Eye (tissue), 1 donor: ENCODE data around the gene C1QTNF3.
A peak's percentile ranks its signal among the peaks of the same experiment; 100 is the strongest.
"Not testable (repeated sequence)": the region's sequence is repeated elsewhere in the genome, so short reads cannot be mapped to it uniquely, and the experiment has no call there.

Experiments used
- DNase-seq: peaks from one replicate; pipeline ENCODE4 v3.0.0-alpha.2; 2015

The C1QTNF3 gene

GRCh38 chr5:34043099-34043876, at the start of gene C1QTNF3:
Gene C1QTNF3 (minus strand): TSS chr5:34043213. CDS start chr5:34043125, 88 bp downstream.
- peak; percentile 32 for DNase-seq

- not testable (repeated sequence) for DNase-seq
Observed at GRCh38 chr5:34091039-34091438, 48.0 kb upstream of the C1QTNF3 start.

- DNase-seq, result not testable (repeated sequence)
Observed at GRCh38 chr5:34089802-34090201, 46.8 kb upstream of the C1QTNF3 start.

- DNase-seq, result not testable (repeated sequence)
Observed at GRCh38 chr5:34087728-34088127, 44.7 kb upstream of the C1QTNF3 start.

GRCh38 chr5:34083898-34084297, 40.9 kb upstream of the C1QTNF3 start:
- not testable (repeated sequence) for DNase-seq

- DNase-seq, result not testable (repeated sequence)
Observed at GRCh38 chr5:34079505-34079904, 36.5 kb upstream of the C1QTNF3 start.

GRCh38 chr5:34077636-34078035, 34.6 kb upstream of the C1QTNF3 start:
- DNase-seq, result not testable (repeated sequence)

GRCh38 chr5:34076719-34077364, 33.8 kb upstream of the C1QTNF3 start:
- DNase-seq, result not testable (repeated sequence)

GRCh38 chr5:34074472-34074871, 31.5 kb upstream of the C1QTNF3 start:
- not testable (repeated sequence) for DNase-seq

GRCh38 chr5:34074071-34074470, 31.1 kb upstream of the C1QTNF3 start:
- not testable (repeated sequence) for DNase-seq

GRCh38 chr5:34070626-34071025, 27.6 kb upstream of the C1QTNF3 start:
- not testable (repeated sequence) for DNase-seq

GRCh38 chr5:34064656-34065055, 21.6 kb upstream of the C1QTNF3 start:
- no peak for DNase-seq

- DNase-seq, result no peak
Observed at GRCh38 chr5:34062419-34062818, 19.4 kb upstream of the C1QTNF3 start.

- DNase-seq, result no peak
Observed at GRCh38 chr5:34061993-34062392, 19.0 kb upstream of the C1QTNF3 start.

- no peak for DNase-seq
Observed at GRCh38 chr5:34059977-34060376, 17.0 kb upstream of the C1QTNF3 start.

- no peak for DNase-seq
Observed at GRCh38 chr5:34058532-34058931, 15.5 kb upstream of the C1QTNF3 start.

- DNase-seq, result no peak
Observed at GRCh38 chr5:34057569-34057968, 14.6 kb upstream of the C1QTNF3 start.

GRCh38 chr5:34057118-34057517, 14.1 kb upstream of the C1QTNF3 start:
- no peak for DNase-seq

- DNase-seq, result no peak
Observed at GRCh38 chr5:34055667-34056066, 12.7 kb upstream of the C1QTNF3 start.

GRCh38 chr5:34054400-34054729, 11.4 kb upstream of the C1QTNF3 start:
- no peak for DNase-seq

- DNase-seq, result peak; percentile 36
Observed at GRCh38 chr5:34053571-34054399, 10.8 kb upstream of the C1QTNF3 start.

- DNase-seq, result peak; percentile 36
Observed at GRCh38 chr5:34053133-34053532, 10.1 kb upstream of the C1QTNF3 start.

- no peak for DNase-seq
Observed at GRCh38 chr5:34051374-34051980, 8.5 kb upstream of the C1QTNF3 start.
